GM21528 (cell line): Measurements from ENCODE around the gene ESR2.
"Not testable (repeated sequence)": the region's sequence is repeated elsewhere in the genome, so short reads cannot be mapped to it uniquely, and the experiment has no call there.

Experiments used
- ATAC-seq: cut with Tn5 transposase; IDR thresholded peaks from one replicate; pipeline ENCODE4 v1.9.1; 2021; ENCODE audit warnings: mild to moderate bottlenecking, moderate library complexity; ENCODE audit not compliant: unreplicated experiment, low FRiP score

The ESR2 gene

DNA sequence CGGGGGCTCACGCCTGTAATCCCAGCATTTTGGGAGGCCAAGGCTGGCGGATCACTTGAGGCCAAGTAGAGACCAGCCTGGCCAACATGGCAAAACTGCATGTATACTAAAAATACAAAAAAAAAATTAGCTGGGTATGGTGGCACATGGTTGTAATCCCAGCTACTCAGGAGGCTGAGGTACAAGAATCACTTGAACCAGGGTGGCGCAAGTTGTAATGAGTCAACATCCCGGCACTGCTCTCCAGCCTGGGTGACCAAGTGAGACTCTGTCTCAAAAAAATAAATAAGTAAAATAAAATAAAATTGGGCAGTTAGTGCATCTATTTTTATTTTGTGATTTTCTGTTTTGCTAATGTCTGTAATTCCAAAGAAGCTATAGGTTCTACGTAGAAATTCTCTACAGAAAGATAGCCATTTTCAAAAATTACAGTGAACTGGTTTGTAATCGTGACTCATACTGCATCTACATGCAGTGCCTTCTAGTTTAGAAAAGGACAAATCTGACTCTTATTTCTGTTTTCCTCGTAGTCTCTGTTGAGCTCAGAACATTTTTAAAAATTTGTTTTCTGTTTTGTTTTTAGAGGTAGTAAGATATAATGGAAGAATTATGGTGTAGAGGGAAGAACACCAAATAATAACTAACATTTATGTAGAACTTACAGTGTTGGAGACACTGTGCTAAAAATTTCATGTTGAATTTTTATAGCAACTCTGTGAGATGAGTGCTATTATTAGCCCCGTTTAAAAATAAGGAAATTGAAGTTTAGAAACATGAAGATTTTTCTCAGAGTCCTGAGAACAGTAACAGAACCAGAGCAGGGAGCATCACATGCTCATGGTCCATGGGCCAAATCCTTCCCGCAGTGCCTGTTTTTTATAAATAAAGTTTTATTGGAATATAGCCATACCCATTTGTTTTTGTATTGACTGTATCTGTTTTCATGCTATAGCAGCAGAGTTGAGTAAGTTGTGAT is 240.2 kb downstream of the ESR2 start:
- ATAC-seq: no peak

DNA sequence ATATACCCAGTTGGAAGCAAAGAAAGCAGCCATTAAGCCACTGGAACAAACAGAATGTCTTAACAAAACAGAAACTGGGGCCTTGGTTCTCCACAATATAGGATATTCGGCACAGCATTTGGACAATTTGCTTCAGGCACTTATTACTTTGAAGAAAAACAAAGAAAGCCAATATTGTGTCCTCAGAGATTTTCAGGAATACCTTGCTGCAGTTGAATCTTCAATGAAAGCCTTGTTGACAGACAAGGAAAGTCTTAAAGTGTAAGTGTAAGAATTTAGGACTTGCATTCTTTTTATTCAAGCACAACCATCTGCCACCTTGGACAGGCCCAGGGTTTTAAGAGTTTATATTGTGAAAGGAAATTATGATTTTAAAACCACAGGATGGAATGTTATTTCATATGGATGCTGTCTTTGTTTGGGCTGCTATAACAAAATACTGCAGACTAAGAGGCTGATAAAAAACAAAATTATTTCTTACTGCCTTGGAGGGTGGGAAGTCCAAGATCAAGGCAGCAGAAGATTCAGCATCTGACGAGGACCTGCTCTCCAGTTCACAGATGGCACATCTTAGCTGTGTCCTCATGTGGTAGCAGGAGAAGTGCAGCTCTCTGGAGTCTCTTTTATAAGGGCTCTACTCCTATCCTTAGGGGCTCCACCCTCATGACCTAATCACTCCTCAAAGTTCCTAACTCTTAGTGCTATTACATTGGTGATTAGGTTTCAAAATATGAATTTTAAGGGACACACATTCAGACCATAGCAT is 244.4 kb downstream of the ESR2 start:
- ATAC-seq: no peak

DNA sequence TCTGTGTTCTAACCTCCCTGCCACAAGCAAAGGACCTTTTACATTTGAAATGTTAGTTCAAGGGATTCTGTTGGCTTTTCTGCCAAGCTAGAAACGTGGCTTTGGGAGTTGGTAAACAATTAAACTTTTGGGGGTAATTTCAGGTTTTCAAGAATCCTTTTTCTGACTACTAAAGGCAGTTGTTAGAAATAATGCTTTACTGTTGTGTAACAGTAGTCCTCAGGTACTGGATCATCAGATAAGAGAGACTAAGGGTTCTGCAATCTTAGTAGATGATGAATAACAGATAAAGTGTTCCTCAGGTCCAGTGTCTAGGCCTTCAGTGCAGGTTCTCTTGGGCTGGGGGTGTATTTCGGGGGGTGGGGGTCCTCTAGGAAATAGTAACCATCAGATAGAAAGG is 249.1 kb downstream of the ESR2 start:
- ATAC-seq: no peak

DNA sequence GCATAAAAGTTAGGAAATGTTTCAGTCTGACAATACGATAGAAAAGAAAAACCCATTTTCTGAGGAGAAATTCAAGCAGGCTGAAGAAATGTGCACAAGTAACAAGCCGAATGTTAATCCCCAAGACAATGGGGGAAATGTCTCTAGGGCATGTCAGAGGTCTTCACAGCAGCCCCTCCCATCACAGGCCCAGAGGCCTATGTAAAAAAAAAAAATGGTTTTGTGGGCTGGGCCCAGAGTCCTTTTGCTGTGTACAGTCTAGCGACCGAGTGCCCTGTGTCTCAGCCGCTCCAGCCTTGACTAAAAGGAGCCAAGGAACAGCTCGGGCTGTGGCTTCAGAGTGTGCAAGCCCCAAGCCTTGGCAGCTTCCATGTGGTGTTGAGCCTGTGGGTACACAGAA is 250.9 kb downstream of the ESR2 start:
- not testable (repeated sequence) for ATAC-seq

DNA sequence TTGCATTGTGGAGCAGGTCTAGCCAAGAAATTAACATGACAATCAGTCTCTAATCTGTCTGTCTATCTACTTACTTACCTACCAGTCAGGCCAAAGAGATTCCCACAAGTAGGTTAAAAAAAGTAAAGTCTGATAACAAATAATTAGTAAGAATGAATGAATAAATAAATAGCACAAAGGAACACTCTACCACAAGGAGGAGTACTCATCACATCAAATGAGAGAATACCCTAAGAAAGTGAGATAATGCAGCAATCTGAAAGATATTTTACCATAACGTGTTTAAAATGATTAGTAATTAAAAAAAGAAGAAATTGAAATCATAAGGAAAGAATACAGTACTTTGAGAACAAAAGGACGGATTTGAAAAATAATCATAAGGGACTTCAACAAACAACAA is 254.1 kb downstream of the ESR2 start:
- ATAC-seq: no peak

DNA sequence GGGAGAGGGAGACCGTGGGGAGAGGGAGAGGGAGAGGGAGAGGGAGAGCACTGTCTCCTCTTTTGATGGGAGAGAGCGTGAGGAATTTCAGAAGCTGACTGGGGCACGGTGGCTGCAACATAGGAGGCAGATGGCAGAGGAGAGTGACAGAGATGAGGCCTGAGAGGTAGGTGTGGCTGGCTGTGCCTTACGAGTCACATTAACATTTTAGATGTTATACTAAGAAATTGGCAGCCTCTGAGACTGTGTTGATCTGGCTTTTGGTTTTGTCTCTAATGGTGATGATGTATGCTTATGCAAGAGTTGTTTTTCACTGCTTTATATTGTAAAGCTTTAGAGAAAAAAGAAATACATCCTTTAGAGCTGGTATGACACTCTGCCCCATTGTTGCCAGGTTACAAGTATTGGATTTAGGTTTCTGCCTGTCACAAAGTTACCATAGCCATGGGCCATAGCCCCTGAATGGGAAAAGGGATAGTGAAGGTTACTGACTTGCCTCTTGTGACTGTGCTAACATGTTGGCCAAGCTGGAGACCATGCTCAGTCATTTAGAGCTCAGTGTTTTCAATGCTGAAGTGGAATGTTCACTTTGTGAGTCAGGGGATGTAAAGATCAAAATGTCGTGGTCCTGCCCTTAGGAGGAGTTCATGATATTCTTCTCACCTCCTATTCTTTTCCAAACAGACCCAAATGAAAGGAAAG is 255.2 kb downstream of the ESR2 start:
- no peak for ATAC-seq

DNA sequence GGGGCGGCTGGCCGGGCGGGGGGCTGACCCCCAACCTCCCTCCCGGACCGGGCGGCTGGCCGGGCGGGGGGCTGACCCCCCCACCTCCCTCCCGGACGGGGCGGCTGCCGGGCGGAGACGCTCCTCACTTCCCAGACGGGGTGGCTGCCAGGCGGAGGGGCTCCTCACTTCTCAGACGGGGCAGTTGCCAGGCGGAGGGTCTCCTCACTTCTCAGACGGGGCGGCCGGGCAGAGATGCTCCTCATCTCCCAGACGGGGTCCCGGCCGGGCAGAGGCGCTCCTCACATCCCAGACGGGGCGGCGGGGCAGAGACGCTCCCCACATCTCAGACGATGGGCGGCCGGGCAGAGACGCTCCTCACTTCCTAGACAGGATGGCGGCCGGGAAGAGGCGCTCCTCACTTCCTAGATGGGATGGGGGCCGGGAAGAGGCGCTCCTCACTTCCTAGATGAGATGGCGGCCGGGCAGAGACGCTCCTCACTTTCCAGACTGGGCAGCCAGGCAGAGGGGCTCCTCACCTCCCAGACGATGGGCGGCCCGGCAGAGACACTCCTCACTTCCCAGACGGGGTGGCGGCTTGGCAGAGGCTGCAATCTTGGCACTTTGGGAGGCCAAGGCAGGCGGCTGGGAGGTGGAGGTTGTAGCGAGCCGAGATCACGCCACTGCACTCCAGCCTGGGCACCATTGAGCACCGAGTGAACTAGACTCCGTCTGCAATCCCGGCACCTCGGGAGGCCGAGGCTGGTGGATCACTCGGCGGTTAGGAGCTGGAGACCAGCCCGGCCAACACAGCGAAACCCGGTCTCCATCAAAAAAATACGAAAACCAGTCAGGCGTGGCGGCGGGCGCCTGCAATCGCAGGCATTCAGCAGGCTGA is 256.1 kb downstream of the ESR2 start:
- not testable (repeated sequence) for ATAC-seq

DNA sequence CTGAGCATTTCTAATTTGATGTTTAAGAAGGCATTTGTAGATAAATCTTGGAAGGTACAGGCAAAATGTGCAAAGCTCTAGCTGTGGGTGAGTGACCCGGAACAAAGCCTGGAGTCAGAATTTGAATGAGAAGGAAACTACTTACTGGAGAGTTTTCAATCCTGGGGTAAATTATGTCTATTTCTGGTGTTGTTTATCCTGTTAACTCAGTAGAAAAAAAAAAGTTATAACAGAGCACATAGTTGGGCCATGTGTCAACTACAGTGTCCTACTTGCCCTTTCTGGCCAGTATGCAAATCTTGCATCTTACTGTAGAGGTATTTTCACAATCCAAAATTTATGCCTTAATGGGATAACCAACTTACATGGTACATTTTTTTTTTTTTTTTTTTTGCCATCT is 259.0 kb downstream of the ESR2 start:
- no peak for ATAC-seq
